GM12872 (cell line): ENCODE data around the gene PTGES3.

Experiments
- TF ChIP-seq, protein P1 (sequence below): IDR thresholded peaks from 3 replicates; pipeline ENCODE4 v1.5.1; 2011; ENCODE audit warnings: low read depth, mild to moderate bottlenecking, low read length, moderate library complexity; ENCODE audit not compliant: insufficient read depth

The PTGES3 gene, protein sequence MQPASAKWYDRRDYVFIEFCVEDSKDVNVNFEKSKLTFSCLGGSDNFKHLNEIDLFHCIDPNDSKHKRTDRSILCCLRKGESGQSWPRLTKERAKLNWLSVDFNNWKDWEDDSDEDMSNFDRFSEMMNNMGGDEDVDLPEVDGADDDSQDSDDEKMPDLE

DNA sequence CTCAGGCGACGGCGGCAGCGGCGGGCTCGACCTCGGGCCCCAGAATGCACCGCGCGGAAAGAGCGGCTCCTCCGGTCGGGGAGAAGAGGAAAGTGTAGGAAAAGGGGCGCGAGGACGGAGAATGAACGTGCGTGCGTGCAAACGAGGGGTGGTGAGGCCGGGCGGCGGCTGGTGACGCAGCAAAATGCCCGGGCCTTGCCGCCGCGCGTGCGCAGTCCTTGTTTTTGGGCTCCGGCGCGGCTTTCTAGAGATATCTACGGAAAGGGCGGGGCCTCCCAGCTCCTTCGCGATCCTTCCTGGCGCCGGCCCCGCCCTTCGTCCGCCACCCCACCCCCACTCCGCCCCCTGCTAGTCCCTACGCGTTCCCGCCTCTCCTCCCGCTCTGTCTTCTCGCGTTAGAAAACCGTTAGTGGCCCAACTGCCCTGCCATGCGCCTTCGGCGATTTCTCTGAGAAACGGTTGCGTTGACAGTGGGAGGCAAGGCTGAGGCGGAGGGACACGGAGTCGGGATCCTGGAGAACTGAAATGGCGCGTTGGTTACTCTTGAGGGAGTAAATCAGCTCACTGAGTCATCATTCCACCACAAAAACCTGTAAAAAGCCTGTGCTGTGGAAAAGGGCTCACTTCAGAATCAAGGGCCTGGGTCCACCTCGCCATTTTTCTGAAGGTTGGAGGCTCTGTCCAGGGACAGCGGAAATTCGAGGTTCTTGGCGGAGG is at the start of gene PTGES3:
PTGES3 (minus strand) TSS at position 156 of the 717 bp plus-strand sequence. CDS start 285 bp downstream, outside the sequence.
- TF ChIP-seq, protein P1, sequence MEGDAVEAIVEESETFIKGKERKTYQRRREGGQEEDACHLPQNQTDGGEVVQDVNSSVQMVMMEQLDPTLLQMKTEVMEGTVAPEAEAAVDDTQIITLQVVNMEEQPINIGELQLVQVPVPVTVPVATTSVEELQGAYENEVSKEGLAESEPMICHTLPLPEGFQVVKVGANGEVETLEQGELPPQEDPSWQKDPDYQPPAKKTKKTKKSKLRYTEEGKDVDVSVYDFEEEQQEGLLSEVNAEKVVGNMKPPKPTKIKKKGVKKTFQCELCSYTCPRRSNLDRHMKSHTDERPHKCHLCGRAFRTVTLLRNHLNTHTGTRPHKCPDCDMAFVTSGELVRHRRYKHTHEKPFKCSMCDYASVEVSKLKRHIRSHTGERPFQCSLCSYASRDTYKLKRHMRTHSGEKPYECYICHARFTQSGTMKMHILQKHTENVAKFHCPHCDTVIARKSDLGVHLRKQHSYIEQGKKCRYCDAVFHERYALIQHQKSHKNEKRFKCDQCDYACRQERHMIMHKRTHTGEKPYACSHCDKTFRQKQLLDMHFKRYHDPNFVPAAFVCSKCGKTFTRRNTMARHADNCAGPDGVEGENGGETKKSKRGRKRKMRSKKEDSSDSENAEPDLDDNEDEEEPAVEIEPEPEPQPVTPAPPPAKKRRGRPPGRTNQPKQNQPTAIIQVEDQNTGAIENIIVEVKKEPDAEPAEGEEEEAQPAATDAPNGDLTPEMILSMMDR: no peak

DNA sequence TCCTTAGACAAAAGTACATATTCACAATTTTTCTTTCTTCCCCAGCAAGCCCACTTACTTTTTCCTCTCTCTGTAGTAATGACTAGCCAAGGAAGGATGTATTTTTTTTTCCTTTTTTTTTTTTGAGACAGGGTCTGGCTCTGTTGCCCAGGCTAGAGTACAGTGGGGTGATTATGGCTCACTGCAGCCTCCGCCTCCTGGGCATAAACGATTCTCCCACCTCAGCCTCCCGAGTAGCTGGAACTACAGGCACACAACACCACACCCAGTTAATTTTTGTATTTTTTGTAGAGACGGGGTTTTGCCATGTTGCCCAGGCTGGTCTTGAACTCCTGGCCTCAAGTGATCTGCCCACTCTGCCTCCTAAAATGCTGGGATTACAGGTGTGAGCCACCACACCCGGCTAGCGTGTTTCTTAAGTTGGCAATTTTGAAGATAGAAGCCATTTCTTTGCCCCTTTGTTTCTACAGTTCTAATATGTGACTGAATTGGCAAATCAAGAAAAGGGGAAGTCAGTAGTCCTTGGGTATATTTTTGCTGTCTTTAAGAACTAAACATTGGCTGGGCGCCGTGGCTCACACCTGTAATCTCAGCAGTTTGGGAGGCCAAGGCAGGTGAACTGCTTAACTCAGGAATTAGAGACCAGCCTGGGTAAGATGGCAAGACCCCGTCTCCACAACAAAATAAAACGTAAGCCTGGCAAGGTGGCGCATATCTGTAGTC is 40.2 kb upstream of the PTGES3 start:
- TF ChIP-seq, protein P1: no peak

DNA sequence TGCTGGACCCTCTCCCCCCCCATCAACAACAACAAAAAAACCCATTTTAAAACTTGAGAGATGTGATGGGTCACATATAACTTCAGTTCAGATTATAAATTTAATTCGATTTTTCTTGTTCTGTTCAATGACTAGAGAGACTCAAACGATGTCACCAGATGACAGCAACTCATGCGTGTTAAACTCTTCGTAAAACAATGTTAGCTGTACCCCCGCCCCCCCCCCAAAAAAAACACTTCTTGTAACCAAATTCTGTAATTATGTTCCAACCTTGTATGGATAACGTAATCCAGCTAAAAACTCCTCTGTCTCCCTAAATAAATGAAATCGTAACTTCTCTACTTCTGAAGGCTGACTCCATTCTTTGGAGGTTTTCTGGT is 37.6 kb upstream of the PTGES3 start:
- TF ChIP-seq, protein P1: no peak

DNA sequence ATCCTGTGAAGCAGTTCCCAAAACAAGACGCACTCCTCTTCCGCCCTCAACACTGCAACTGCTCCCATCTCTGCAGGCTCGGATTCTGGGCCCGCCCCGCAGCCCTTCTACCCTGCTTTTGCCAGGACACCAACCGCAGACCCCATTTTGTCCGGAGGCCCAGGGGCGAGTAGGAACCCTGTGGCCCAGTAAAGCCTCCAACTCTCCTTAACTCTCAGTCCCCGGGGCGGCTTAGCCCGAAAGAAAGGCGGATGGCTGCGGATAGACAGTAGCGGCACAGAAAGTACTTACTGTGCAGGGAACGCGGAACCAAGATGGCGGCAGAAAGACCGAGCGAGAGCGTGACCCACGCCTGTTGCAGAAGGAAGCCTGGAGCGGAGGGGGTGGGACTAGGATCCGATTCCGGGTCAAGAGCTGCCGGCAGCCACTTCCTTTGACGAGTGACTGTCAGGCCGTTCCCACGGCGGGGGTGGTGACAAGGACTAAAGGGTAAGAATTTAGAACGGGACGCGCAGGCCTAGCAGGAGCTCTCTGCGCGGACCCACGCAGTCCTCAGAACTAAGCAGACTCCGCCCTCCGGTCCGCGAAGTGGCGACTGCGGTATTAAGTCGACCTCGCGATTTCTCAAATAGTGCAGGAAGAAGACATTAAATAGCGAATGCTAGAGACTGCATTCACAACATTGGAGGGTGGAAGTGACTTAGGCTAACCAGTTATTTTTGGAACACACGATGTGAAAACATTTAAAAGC is 37.1 kb upstream of the PTGES3 start, which contains the start of gene NACA:
NACA (minus strand) TSS at position 328 of the 751 bp plus-strand sequence. CDS start 778 bp downstream, outside the sequence.
- TF ChIP-seq, protein P1: no peak

DNA sequence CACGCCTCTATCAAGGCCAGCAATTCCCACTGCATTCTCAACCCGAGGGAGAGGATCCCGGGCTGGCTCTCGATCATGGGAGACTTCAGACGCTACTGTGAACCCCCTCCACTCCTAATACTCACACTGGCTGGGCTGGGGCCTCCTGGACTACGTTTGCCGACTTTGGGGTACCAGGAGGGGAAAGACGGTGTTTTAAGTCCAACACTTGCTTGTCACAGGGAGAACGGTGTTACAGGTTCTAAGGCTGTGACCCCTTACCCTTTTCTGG is 36.6 kb upstream of the PTGES3 start:
- TF ChIP-seq, protein P1: no peak

DNA sequence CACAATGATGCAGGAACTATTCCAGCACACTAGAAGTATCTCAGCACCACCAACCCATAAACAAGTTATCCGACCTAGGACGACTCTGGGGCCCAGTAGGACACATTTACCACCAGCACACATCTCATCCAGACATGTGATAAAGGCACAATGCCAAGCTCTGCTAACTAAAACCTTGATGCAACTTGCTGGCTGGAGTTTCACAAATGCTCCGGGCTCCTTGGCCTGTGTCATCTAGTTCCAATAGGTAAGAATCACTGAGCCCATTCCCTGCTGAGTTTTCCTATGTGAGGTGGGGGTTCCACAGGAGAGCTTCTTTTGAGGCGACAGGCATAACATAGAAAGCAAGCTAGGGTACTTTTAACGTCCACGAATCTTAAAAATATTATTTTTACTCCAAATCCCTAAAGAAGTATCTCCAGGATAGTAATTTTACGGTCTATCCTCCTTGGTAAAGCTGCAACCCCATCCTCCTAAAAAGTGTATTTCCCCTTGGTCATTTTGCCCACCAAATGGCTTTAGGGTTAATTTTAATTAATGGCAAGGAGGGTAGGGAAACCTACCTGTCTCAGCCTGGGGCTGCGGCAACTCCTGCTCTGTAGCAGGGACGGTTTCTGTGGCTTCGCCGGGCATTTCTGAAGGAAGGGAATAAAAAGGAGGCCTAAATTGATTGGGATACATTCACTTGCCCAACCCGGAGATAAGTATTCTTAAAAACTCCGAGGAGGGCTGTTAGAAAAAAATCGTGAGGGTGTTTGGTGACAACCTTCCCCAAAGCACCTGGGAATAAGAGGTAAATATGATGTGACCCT is 36.0 kb upstream of the PTGES3 start:
- TF ChIP-seq, protein P1: no peak

DNA sequence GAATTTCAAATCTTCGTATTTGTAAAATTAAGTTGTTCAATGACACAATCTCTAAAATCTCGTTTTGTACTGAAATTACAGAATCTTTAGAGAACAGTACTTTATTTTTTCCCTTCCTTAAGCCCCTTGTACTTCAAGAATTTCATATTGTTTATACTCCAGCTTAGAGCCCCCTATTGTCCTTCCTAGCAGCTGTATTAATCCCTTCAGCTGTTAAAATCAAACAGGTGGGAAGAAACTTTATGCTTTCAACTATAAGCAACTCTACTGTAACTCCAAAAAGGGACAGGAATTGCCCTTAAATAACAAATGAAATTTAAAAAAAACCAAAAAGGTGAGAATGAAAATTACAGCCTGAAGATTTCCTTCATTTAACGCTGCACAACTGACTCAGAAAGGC is 35.3 kb upstream of the PTGES3 start:
- TF ChIP-seq, protein P1: no peak
